Heart left ventricle (tissue), 13 donors: ENCODE measurements around the gene ERRFI1.
A peak's percentile ranks its signal among the peaks of the same experiment; 100 is the strongest.

Experiments used
- POLR2A ChIP-seq, 2 donors: fragments of 450-650 bp; IDR thresholded peaks; one replicate each; pipeline ENCODE4 v1.6.1; 2017; ENCODE audit warnings: antibody characterized with exemption in 2 of 2, mild to moderate bottlenecking in 2 of 2, moderate library complexity in 2 of 2
- TF ChIP-seq, protein P1 (sequence below), 12 donors: fragments of 200-600 bp; sonication (generic) in 4 of 12; IDR thresholded peaks; one replicate each; pipeline versions ENCODE4 v1.5.0 to v1.8.0; 2018 to 2022; ENCODE audit warnings: antibody characterized with exemption in 12 of 12, mild to moderate bottlenecking in 5 of 12
- donor health status: ischemic (EF 13 %, LVEDD 7.1; RV severe dilation, severe dysfunction).
- donor health status: DM: no; HTN: yes; CAD: no.
- donor health status: DM: no; HTN: no; CAD: no.
- donor health status: ischemic (EF 25% LVEDD 6.9; RV normal size, moderate dysfunction).
- donor health status: ischemic (EF 25% LVEDD 5.7; RV mildly dilated, moderate dysfunction).
- donor health status: ischemic (EF 35%, LVEDD 5.7; RV mildly dilated, moderate dysfunction).
- donor health status: nonischemic (EF 11% LVEDD 7.7; RV severe dilation, severe dysfunction).
- donor health status: DM: yes; HTN: yes; CAD: no.
- donor health status: PGD.
- donor health status: ischemic (EF 29% LVEDD 5.4; RV normal size, mild dysfunction).
- donor health status: nonischemic (EF 23%, LVEDD 6.1; RV moderate dilation, normal function).

DNA sequence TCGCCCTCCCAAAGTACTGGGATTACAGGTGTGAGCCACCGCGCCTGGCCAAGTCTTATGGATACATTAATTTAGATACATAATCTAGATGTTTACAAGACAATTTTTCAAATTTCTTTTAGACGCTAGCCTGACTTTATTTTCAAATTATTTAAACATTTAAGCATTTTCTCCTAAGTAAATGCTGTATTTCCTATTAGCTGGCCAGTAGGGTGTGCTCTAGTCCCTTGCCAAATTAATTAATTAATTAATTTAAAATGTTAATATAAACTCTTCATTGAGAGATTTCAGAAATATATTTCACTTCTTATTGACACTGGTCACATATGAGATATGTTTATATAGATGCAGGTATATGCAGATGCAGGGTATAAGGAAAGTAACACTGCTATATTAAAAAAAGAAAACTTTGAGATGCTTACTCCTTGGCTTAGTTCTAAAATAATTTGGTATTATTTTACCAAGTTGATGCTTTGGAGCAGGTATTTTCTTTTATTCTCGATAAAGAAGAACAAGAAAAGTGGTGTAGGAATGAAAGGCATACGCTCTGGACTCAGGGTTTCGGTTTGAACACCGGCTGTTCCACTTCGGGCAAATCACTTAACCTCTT is 5.2 kb upstream of the ERRFI1 start:
- no peak for TF ChIP-seq POLR2A (IDR thresholded peaks at IDR 0.05)
- TF ChIP-seq, protein P1, sequence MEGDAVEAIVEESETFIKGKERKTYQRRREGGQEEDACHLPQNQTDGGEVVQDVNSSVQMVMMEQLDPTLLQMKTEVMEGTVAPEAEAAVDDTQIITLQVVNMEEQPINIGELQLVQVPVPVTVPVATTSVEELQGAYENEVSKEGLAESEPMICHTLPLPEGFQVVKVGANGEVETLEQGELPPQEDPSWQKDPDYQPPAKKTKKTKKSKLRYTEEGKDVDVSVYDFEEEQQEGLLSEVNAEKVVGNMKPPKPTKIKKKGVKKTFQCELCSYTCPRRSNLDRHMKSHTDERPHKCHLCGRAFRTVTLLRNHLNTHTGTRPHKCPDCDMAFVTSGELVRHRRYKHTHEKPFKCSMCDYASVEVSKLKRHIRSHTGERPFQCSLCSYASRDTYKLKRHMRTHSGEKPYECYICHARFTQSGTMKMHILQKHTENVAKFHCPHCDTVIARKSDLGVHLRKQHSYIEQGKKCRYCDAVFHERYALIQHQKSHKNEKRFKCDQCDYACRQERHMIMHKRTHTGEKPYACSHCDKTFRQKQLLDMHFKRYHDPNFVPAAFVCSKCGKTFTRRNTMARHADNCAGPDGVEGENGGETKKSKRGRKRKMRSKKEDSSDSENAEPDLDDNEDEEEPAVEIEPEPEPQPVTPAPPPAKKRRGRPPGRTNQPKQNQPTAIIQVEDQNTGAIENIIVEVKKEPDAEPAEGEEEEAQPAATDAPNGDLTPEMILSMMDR (IDR thresholded peaks at IDR 0.05): peak; percentile 69 to 91 (median 79)
